ENCODE results near the gene ASAP2. TPM values are rescaled to one million over a fixed set of nuclear protein-coding genes. Genes with fewer than 3 reads are reported as not detected.

ASAP2 gene
- total RNA-seq, 2 donors from 2014 or later: 58.1 to 61.7 TPM

- no peaks in the 10 kb centered on the region for H3K4me1 ChIP-seq
- no peak for TF ChIP-seq CTCF (IDR thresholded peaks at IDR 0.05)
- no peaks in the 10 kb centered on the region for H3K27me3 ChIP-seq
- DNase-seq: no peak
- H3K9me3 ChIP-seq: no peaks in the 10 kb centered on the region
- H3K4me3 ChIP-seq: no peak overlapping the region
- H3K27ac ChIP-seq: no peak overlapping the region
- H3K9ac ChIP-seq (ENCODE audit: low read depth in 2 of 2, low read length in 2 of 2): no peak overlapping the region
- H3K36me3 ChIP-seq: peaks cover 13% of the 10 kb centered on the region
- intact Hi-C loops (cut with DNase I): no loop called here
These were observed 232.9 kb downstream of the ASAP2 start for GRCh38 chr2:9439536-9439935.

- H3K27ac ChIP-seq: no peak overlapping the region
- H3K9me3 ChIP-seq: no peaks in the 10 kb centered on the region
- no peak for TF ChIP-seq CTCF (IDR thresholded peaks at IDR 0.05)
- no peaks in the 10 kb centered on the region for H3K27me3 ChIP-seq
- peaks cover 13% of the 10 kb centered on the region for H3K36me3 ChIP-seq
- intact Hi-C loops (cut with DNase I): no loop called here
- H3K9ac ChIP-seq (ENCODE audit: low read depth in 2 of 2, low read length in 2 of 2): no peak overlapping the region
- H3K4me1 ChIP-seq: no peaks in the 10 kb centered on the region
- DNase-seq: no peak
- H3K4me3 ChIP-seq: no peak overlapping the region
These were observed 233.6 kb downstream of the ASAP2 start for GRCh38 chr2:9440058-9440727.

- no peak overlapping the region for H3K9ac ChIP-seq (ENCODE audit: low read depth in 2 of 2, low read length in 2 of 2)
- H3K4me1 ChIP-seq: no peaks in the 10 kb centered on the region
- intact Hi-C loops (cut with DNase I): no loop called here
- H3K27ac ChIP-seq: no peak overlapping the region
- H3K4me3 ChIP-seq: no peak overlapping the region
- no peak for DNase-seq
- H3K36me3 ChIP-seq: peaks cover 16% of the 10 kb centered on the region
- H3K27me3 ChIP-seq: no peaks in the 10 kb centered on the region
- H3K9me3 ChIP-seq: no peaks in the 10 kb centered on the region
- no peak for TF ChIP-seq CTCF (IDR thresholded peaks at IDR 0.05)
These were observed 234.9 kb downstream of the ASAP2 start for GRCh38 chr2:9441556-9441955.

- no peak overlapping the region for H3K4me3 ChIP-seq
- DNase-seq: no peak
- no peaks in the 10 kb centered on the region for H3K27me3 ChIP-seq
- intact Hi-C loops (cut with DNase I): no loop called here
- H3K36me3 ChIP-seq: peaks cover 12% of the 10 kb centered on the region
- no peaks in the 10 kb centered on the region for H3K4me1 ChIP-seq
- no peak for TF ChIP-seq CTCF (IDR thresholded peaks at IDR 0.05)
- H3K9me3 ChIP-seq: no peaks in the 10 kb centered on the region
- H3K27ac ChIP-seq: no peak overlapping the region
- H3K9ac ChIP-seq (ENCODE audit: low read depth in 2 of 2, low read length in 2 of 2): no peak overlapping the region
These were observed 236.9 kb downstream of the ASAP2 start for GRCh38 chr2:9443526-9443925.

- Histone ChIP-seq H3K27ac (no peak overlapping the region), H3K27me3 (no peaks in the 10 kb centered on the region), H3K9ac (ENCODE audit: low read depth in 2 of 2, low read length in 2 of 2) (no peak overlapping the region), H3K9me3 (no peaks in the 10 kb centered on the region), H3K36me3 (peaks cover 12% of the 10 kb centered on the region), H3K4me1 (no peaks in the 10 kb centered on the region), H3K4me3 (no peak overlapping the region)
- TF ChIP-seq CTCF (IDR thresholded peaks at IDR 0.05): no peak
- no peak for DNase-seq
- intact Hi-C loops (cut with DNase I): no loop called here
These were observed 238.5 kb downstream of the ASAP2 start for GRCh38 chr2:9445089-9445488.

All from colonic mucosa (tissue), 4 donors.